Measurements from ENCODE around the gene LIG3.
"Not testable (repeated sequence)": the region's sequence is repeated elsewhere in the genome, so short reads cannot be mapped to it uniquely, and the experiment has no call there.

The LIG3 gene

DNA sequence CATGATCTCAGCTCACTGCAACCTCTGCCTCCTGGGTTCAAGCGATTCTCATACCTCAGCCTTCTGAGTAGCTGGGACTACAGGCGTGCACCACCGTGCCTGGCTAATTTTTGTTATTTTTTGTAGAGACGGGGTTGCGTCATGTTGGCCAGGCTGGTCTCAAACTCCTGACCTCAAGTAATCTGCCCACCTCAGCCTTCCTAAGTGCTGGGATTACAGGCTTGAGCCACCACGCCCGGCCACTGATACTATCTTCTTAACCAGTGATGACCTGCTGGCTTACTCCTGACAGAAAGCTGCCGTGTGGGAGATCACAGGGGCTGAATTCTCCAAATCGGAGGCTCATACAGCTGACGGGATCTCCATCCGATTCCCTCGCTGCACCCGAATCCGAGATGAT is 20.7 kb downstream of the LIG3 start:
- not testable (repeated sequence) for DNase-seq

DNA sequence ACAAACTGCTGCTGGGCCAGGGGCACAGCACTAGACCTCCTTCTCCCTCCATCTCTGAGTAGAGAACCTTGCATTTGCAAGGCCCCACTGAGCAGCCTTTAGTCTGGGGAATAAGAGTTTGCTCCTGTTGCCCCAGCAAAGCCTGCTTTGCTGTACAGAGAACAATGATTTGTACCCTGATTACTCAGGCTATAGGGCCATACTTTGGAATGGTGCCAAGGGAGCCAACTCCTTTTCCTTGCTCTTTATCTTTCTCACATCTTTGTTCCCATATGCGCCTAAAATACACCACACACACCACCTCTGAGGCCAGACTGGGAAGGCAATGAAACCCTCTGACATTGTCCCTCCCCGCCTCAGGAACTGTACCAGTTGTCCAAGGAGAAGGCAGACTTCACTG is 21.2 kb downstream of the LIG3 start:
- DNase-seq, result no peak

DNA sequence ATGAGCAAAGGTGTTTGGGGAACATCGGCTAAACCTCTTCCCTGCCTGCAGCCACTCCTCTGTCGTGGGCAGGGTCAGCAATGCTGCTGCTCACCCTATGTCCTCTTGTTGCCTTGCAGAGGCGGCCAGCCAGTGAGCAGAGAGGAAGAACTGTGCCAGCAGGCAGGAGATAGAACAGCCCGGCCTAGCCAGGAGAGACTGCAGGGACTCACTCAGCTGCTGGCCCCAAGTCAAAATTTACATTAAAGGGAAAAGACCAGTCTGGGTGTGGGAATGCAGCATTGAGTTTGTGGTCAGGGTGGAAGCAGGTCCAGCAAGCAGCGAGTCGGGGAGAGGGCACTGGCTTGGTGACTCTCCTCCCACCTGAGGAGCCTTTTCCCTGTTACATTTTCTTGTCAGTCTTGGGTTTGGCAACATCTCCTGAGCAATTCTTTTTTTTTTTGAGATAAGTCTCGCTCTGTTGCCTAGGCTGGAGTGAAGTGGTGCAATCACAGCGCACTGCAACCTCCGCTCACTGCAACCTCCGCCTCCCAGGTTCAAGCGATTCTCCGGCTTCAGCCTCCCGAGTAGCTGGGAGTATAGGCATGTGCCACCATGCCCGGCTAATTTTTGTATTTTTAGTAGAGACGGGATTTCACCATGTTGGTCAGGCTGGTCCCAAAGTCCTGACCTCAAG is 22.7 kb downstream of the LIG3 start:
- DNase-seq, result no peak

DNA sequence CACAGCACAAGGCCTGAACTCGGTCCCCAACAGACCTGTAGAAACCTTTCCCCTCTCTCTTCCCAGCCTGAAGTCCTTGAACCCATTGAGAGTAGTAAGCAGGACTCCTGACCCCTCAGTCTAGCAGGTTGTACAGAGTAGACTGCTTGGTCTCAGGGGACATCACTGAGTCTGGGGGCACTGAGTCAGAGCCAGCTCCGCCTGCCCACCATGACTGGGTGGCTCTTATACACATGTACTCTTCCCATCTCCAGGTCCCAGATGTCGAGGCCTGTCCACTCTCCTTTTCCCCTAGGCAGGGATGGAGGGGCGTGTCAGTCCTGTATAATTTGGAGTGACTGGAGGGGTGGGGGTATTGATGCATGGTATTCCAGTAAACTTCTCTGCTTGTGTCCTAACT is 23.5 kb downstream of the LIG3 start:
- DNase-seq, result no peak

DNA sequence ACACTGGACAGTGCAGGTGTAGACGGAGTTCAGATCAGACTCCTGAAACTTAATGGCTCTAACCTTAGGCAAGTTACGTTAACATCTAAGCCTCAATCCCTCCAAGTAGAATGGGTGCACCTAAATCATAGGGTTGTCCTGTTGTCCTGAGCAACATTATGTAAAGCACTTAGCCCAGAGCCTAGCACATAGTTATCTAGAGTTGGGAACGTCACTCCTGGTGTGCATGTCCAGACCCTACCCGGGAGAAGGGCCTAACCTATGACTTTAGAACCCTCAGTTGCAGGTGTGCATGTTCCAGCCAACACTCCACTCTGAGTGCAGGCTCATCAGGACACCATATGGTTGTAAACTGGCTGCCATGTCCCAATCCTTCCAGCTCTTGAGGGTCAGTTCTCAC is 26.0 kb downstream of the LIG3 start:
- no peak for DNase-seq

DNA sequence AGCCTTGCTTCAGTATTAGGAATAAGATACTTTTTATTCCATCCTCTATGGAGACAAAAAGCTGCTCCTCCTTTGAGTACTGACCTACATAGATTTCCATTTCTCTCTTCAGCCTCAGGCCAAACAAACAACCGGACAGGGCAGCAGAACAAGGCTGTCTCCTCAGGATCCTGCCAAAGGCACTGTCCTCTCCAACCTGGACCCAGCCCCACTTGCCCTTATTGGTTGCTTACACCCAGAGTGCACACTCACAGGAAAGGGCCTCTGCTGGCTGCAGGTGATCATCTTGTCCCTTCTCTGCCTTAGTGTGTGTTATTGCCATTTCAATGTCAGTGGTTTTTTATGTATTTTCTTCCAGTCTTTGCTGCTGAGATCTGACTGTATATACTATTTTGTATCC is 26.6 kb downstream of the LIG3 start:
- no peak for DNase-seq

DNA sequence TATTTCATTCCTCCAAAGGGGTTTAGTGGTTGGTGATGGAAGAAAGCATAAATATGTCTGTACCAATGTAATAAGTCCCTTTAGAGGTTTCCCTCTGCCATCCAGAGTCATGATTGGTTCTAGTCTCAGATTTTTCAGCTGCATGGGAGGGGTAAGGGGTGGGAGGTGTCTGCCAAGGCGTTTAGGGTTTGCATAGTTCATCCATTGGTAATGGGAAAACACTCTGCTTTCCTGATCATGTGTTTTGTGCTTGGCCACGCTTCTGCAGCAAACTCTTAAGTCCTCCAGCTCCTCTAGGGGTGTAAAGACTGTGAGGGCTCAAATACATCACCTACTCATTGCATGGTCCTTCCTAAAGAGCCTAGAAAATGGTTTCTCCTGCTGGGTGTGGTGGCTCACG is 29.8 kb downstream of the LIG3 start:
- no peak for DNase-seq

DNA sequence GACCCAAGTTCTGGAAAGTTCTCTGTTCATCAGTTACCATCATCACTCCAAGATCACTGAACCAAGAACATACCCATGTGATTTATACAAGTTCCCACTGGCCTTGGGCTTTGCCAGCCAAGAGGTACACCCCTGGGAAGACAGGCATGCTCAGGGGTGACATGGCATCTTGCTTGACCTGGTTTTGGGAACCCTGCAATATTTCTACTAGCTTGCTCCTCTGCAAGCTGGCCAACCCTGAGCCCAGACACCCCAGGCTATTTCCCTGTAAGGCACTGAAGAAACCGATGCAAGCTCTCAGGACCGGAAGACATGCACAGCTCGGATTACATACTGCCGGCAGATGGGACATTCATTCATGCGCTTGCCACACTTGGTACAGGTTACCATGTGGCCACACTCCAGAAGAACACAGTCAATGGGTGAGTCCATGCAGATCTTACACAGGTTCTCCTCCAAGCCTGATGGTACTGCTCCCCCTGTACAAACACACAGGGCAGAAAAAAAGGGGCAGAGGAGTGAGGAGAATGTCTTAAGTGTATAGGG is 31.4 kb downstream of the LIG3 start:
- no peak for DNase-seq

DNA sequence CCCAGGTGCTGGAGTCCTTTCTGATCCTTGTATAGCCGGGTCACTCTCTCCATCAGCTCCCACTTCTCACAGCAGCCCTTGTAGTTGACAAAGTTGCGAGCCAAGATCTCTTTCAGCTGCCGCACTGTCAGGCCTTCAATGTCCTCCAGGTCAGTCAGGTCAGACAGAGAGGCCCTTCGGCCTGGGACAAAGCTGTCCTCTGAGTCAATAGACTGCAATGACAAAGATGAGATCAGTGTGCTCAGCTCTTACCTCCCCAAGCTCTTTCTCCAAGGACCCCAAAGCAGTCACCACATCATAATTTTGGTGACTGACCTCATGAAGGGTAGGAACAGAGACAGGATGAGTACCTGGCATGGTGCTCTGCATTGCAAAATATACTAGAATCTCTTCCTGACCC is 36.1 kb downstream of the LIG3 start:
- DNase-seq, result no peak

DNA sequence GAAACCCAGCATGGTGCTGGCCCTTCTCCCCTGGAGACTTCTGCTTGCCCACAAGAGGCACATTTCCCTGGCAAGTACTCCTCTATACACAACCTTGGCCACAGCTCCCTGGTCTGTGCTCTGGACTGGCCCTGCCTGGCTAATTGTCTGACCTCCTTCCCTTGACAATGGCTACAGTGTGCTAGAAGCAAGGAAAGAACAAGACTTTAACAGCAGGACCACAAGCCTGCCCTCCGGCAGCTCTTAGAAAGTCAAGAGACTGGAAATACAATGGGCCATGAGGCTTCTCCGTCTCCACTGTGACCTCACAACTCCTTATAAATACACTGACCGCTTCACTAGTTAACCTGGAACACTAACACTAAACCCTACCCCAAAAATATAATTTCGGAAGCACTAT is 36.7 kb downstream of the LIG3 start:
- DNase-seq, result no peak

DNA sequence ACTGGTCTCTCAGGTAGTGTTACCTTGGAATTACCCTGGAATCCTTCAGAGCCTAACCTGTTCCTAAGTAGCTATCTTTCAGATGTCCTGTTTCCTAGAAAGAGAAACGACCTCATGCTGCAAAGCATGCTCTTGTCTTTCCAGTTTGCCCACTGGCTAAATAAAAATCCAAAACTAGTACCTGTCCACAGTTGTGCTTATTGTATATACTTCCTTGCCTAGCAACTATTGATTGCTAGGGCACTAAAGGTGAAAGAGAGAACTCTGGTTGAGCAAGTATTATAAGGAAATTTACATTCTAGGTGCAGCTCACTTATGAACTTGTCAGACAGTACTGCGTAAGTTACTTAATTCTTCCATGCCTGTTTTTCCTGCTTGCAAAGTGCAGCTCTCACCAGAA is 38.5 kb downstream of the LIG3 start:
- no peak for DNase-seq

DNA sequence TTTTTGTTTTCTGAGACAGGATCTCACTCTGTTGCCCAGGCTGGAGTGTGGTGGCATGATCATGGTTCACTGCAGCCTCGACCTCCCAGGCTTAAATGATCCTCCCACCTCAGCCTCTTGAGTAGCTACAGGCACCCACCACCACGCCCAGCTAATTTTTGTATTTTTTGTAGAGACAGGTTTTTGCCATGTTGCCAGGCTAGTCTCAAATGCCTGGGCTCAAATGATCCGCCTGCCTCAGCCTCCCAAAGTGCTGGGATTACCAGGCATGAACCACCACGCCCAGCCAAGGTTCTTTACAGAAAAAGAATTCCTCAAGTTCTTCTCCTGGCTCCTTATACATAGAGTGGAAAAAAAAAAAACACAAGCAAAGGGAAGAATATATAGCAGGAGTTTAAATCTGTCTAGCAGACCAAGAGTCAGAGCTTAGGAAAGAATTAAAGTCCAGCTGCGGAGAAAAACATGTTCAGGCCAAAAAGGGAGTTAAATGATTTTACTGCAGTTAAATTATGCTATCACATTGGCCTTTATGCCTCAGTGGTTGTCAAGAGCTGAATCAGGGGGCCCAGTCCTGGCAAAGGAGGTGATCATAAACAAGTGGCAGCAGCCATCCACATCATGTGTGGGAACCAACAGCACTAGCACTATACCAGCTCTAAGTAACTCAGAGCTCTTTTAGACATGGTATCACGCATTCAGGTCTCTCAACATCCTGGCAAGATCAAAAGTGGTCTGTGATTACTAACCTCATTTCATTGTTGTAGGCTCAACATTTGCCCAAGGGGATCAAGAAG is 39.3 kb downstream of the LIG3 start:
- no peak for DNase-seq

DNA sequence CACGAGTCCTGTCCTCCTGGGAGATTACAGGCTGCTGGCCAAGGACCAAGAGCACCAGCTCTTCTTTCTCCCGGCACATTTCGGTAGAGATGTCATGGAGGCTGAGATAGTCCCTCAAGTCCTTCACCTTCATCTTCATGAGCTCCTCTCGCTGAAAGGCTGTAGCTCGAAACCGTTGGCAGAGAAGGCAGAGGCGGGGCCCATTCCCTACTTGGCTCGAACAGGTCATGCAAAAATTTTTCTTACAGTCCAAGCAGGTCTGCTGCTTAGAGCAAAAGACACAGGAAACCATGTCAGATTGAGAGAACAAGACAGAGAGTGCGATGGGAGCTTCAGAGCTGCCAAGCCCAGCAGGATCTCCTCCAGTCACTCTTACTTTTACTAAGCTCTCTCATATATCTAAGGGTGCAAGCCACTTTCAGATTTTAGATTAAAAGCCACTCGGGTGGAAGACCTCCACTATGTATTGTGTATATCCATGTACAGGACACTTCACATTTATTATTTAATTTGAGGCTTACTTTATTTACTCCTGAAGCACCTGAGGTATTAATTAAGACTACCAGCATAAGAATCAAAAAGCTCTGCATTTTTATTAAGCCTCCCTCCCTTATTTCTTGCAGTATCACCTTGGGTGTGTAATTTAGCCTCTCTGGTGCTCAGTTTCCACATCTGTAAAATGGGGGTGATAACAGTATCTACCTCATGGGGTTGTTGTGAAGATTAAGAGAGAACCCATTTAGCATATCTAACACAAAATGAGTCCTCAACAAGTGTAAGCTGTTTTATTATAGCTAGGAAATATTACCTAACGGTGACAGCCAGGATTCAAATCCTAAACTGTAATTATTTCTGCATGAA is 41.4 kb downstream of the LIG3 start:
- no peak for DNase-seq

DNA sequence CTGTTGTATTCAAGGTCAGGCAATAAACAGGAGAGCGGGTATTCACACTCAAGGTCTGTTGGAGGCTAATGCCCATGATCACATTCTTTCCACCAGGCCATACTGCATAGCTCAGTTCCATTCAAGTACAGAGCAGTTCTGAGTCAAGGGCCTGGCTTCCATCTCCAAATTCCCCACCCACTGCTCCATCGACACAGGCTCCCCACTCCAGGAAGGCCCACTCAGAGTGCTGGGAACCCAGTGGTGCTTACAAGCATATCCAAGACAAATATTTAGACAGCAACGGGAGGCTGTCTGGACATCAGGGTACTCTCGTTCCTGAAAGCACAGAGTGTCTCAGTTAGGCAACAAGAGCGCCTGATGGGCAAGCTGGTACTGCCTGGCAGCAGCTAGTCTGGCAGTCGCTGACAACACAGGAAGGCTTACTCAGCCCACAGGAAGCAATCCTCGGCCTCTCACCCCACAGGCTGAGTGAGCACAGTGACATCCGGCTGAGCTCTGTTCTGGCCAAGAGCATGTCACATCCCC is 42.3 kb downstream of the LIG3 start:
- peak; percentile 72 for DNase-seq

DNA sequence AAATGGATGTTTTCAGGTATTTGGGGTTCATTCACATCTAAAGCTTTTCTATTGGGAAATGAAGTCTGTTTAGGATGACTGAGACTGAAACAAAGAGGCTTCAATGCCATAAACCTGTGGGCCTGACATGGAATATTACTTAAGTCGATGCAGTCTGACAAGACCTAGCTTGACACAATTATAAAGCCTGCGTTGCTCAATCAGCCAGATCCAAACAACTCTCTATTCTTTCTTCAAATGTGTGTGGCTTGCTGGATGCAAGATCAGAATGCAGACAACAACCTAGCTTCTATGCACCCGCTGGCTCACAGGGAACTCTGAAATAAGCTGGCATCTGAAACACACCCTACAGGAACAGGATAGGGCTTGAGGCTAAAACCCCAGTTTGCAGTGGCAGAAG is 43.2 kb downstream of the LIG3 start:
- DNase-seq, result no peak

DNA sequence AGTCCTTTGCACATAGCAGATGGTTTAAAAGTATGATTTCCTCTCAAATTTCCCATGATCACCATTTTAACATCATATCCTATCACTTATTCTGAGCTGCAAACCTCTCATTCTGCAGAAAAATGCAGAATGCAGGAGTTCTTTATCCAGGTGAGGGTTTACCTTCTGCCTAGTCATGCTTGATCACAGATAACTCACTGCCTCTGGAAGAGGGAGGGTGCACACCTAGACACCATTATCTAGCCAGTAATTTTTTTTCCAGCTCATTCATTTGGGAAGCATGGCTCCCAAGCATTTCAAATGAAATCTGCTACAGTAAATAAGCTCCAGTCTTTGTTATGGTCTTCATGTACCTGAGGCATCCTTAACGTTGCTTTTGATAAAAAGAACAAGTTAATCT is 45.2 kb downstream of the LIG3 start:
- DNase-seq, result no peak

DNA sequence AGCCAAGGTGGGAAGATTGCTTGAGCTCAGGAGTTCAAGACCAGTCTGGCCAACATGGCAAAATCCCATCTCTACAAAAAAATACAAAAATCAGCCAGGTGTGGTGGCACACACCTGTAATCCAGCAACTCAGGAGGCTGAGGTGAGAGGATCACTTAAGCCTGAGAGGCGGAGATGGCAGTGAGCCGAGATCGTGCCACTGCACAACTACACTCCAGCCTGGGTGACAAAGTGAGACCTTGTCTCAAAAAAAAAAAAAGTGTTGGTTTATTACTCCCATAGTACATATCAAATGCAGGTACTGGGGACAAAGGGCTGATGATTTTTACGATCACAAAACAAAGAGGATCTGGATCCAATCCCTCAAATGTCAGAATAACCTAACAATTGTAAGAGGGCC is 47.8 kb downstream of the LIG3 start:
- not testable (repeated sequence) for DNase-seq

DNA sequence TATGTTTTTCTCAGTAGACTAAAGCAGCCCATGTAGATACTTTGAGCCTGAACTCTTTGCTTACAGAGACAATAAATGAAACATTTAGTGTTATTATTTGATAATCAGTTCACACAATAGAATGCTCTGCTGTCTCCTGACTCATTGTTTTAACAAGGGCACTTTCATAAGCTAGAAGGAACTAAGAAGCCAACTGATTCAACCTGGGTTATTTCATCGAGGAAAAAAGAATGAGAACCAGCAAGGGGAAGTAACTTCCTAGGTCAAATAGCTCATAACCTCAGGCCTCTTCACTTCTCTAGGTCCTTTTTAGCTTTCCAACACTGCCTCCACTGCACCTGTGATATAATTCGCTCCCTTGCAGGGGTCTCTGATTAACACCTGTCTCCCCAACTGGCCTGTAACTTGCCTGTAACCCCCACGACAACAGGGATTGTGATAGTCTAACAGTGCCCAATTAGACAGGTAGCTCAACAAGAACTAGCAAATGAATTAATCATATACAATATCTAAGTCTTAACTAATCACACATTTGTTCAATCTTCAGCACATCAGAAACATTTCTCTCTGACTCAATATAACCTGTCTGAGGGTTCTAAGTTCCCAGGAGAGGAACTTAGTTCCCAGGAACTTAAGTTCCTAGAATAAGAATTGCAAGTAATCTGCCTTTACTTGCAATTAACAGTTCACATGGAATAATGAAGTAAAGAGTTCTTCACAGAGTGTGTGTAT is 48.4 kb downstream of the LIG3 start:
- DNase-seq, result no peak

DNA sequence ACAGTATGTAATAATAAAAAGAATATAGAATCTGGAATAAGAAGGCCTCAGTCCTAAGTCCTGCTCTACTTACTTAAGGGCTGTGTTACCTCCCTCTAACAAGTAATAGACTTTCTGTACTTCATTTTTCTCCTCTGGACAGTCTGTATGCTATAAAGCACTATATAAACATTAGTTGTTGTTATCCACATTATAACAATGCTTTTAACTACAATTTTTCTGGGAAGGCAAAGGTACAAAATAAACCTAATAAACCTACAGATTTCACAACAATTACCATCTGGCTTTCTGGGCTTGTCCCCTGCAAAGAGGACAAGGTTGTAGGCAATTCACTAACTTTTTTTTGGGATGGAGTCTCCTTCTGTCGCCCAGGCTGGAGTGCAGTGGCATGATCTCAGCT is 50.5 kb downstream of the LIG3 start:
- DNase-seq, result no peak

DNA sequence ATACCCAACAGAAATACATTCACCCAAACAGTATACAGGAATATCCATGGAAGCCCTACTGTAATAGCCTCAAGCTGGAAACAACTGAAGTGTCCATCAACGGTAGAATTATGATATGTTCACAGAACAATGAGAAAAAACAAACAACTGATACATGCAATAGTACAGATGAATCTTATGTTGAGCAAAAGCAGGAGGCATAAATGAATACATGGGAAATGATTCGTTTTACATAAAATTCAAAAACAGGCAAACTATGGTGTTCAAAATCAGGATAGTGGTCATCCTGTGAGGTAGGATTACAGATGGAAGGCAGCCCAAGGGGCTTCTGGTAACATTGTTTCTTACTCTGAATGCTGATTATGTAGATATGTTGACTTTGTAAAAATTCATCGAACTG is 58.1 kb downstream of the LIG3 start:
- DNase-seq, result no peak

DNA sequence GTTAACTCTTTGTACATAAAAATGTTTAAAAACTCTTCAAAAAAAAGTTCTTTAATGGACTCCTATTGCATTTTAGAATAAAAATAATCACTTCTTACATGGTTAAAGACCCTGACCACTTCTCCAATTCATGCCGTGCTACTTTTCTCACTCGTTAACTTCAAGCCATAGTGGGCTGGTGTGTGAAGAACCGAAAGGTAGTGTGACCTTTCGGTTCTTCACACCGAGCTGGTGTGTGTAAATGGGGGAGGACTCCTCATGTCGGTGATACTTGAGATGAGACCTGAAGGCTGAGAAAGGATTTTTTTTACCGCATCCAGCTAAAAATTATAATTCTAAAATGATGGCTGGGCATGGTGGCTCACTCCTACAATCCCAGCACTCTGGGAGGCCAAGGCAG is 61.1 kb downstream of the LIG3 start:
- no peak for DNase-seq

DNA sequence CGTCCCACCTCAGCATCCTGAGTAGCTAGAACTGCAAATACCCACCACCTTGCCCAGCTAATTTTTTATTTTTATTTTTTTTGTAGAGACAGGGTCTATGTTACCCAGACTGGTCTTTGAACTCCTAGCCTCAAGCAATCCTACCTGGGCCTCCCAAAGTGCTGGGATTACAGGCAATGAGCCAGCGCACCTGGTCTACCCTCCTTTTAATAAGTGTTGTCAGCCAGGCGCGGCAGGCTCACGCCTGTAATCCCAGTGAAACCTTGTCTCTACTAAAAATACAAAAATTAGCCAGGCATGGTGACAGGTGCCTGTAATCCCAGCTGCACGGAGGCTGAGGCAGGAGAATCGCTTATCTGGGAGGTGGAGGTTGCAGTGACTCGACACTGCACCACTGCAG is 63.9 kb downstream of the LIG3 start:
- DNase-seq, result no peak
